MM.1S (cell line): Measurements from ENCODE around the gene NBPF11.

Experiments used
- DNase-seq: peaks from one replicate; pipeline ENCODE4 v3.0.0-alpha.2; 2015
- H2AFZ ChIP-seq: fragments of 300-600 bp; sonication (generic); 2 replicates; pipeline ENCODE4 v1.6.0; 2016; ENCODE audit warnings: antibody characterized with exemption, low read length
- H3F3A ChIP-seq: fragments of 300-600 bp; sonication (generic); 2 replicates; pipeline ENCODE4 v1.6.1; 2016; ENCODE audit warnings: mild to moderate bottlenecking, antibody characterized with exemption, low read length, moderate library complexity, mixed read lengths; ENCODE audit not compliant: insufficient read depth
- H3K27ac ChIP-seq: fragments of 300-600 bp; sonication (generic); 2 replicates; pipeline ENCODE4 v1.5.1; 2016; ENCODE audit warnings: mild to moderate bottlenecking, low read length
- H3K27me3 ChIP-seq: fragments of 300-600 bp; sonication (generic); replicated peaks from 2 replicates; pipeline ENCODE4 v1.6.0; 2016; ENCODE audit warnings: low read length; ENCODE audit not compliant: insufficient read depth
- H3K36me3 ChIP-seq: fragments of 300-600 bp; sonication (generic); replicated peaks from 2 replicates; pipeline ENCODE4 v1.6.1; 2016; ENCODE audit warnings: mild to moderate bottlenecking, low read length, mixed read lengths; ENCODE audit not compliant: insufficient read depth
- H3K4me1 ChIP-seq: fragments of 300-600 bp; sonication (generic); 2 replicates; pipeline ENCODE4 v1.6.1; 2016; ENCODE audit warnings: low read length, mixed read lengths
- H3K4me2 ChIP-seq: fragments of 300-600 bp; sonication (generic); 2 replicates; pipeline ENCODE4 v1.6.0; 2016; ENCODE audit warnings: low read depth, low read length
- H3K4me3 ChIP-seq: fragments of 300-600 bp; sonication (generic); 2 replicates; pipeline ENCODE4 v1.5.1; 2016; ENCODE audit warnings: low read length, mixed read lengths
- H3K79me2 ChIP-seq: fragments of 300-600 bp; sonication (generic); 2 replicates; pipeline ENCODE4 v1.6.1; 2016; ENCODE audit warnings: mixed run types, low read length, mixed read lengths
- H3K9ac ChIP-seq: fragments of 300-600 bp; sonication (generic); 2 replicates; pipeline ENCODE4 v1.6.1; 2016; ENCODE audit warnings: low read length, mixed read lengths
- H3K9me2 ChIP-seq: fragments of 300-600 bp; sonication (generic); replicated peaks from 2 replicates; pipeline ENCODE4 v1.6.1; 2016; ENCODE audit warnings: mild to moderate bottlenecking, low read length, mixed read lengths; ENCODE audit not compliant: insufficient read depth
- H3K9me3 ChIP-seq: fragments of 300-600 bp; sonication (generic); replicated peaks from 2 replicates; pipeline ENCODE4 v1.6.1; 2016; ENCODE audit warnings: mild to moderate bottlenecking, low read length, mixed read lengths; ENCODE audit not compliant: insufficient read depth
- H4K20me1 ChIP-seq: fragments of 300-600 bp; sonication (generic); 2 replicates; pipeline ENCODE4 v1.6.1; 2016; ENCODE audit warnings: mild to moderate bottlenecking, low read length, moderate library complexity, mixed read lengths; ENCODE audit not compliant: insufficient read depth
- CTCF ChIP-seq: fragments of 300-600 bp; sonication (generic); IDR thresholded peaks from 2 replicates; pipeline ENCODE4 v1.5.1; 2016; ENCODE audit warnings: antibody characterized with exemption, low read length, mixed read lengths
- EZH2 ChIP-seq: fragments of 300-600 bp; sonication (generic); optimal IDR thresholded peaks from 2 replicates; pipeline ENCODE3; 2017; ENCODE audit warnings: low read depth, mild to moderate bottlenecking, antibody characterized with exemption, low read length, mixed read lengths
- EZH2phosphoT487 ChIP-seq: fragments of 300-600 bp; sonication (generic); IDR thresholded peaks from 2 replicates; pipeline ENCODE4 v1.6.1; 2018; ENCODE audit warnings: antibody characterized with exemption, low read length

The NBPF11 gene

GRCh38 chr1:148161053-148161901 is 9.2 kb upstream of the NBPF11 start:
- Histone ChIP-seq H2AFZ (no peak overlapping the region), H3K4me2 (no peak overlapping the region), H3K9me3 (no peaks in the 10 kb centered on the region), H3K36me3 (no peaks in the 10 kb centered on the region), H4K20me1 (no peaks in the 10 kb centered on the region), H3K27ac (no peak overlapping the region), H3K27me3 (peaks cover 9% of the 10 kb centered on the region), H3K4me1 (no peaks in the 10 kb centered on the region), H3K9ac (no peak overlapping the region), H3F3A (no peaks in the 10 kb centered on the region), H3K9me2 (no peaks in the 10 kb centered on the region), H3K79me2 (no peaks in the 10 kb centered on the region), H3K4me3 (no peak overlapping the region)
- DNase-seq: no peak
- TF ChIP-seq EZH2 (no peak), CTCF (no peak)

GRCh38 chr1:148160343-148161052 is 8.4 kb upstream of the NBPF11 start:
- no peaks in the 10 kb centered on the region for H3K9me2 ChIP-seq
- H3K36me3 ChIP-seq: no peaks in the 10 kb centered on the region
- DNase-seq: no peak
- H3K9ac ChIP-seq: no peak overlapping the region
- H3K27me3 ChIP-seq: peaks cover 9% of the 10 kb centered on the region
- no peak overlapping the region for H3K4me3 ChIP-seq
- H4K20me1 ChIP-seq: no peaks in the 10 kb centered on the region
- H3F3A ChIP-seq: no peaks in the 10 kb centered on the region
- H3K79me2 ChIP-seq: no peaks in the 10 kb centered on the region
- H3K9me3 ChIP-seq: no peaks in the 10 kb centered on the region
- TF ChIP-seq EZH2 (no peak), CTCF (no peak), EZH2phosphoT487 (no peak)
- no peaks in the 10 kb centered on the region for H3K4me1 ChIP-seq
- no peak overlapping the region for H2AFZ ChIP-seq
- no peak overlapping the region for H3K4me2 ChIP-seq
- no peak overlapping the region for H3K27ac ChIP-seq

GRCh38 chr1:148160048-148160342 is 7.9 kb upstream of the NBPF11 start:
- H3K27me3 ChIP-seq: peaks cover 9% of the 10 kb centered on the region
- H3K4me1 ChIP-seq: no peaks in the 10 kb centered on the region
- DNase-seq: no peak
- H4K20me1 ChIP-seq: no peaks in the 10 kb centered on the region
- no peak overlapping the region for H2AFZ ChIP-seq
- no peak overlapping the region for H3K9ac ChIP-seq
- no peak overlapping the region for H3K4me2 ChIP-seq
- H3K9me3 ChIP-seq: no peaks in the 10 kb centered on the region
- no peaks in the 10 kb centered on the region for H3K36me3 ChIP-seq
- H3K79me2 ChIP-seq: no peaks in the 10 kb centered on the region
- no peaks in the 10 kb centered on the region for H3K9me2 ChIP-seq
- no peak for TF ChIP-seq CTCF
- no peak for TF ChIP-seq EZH2phosphoT487
- no peak for TF ChIP-seq EZH2
- H3K4me3 ChIP-seq: no peak overlapping the region
- no peaks in the 10 kb centered on the region for H3F3A ChIP-seq
- H3K27ac ChIP-seq: no peak overlapping the region
